Keratinocyte (primary cell): ENCODE data around the gene C1orf50. TPM values are rescaled to one million over a fixed set of nuclear protein-coding genes. Genes with fewer than 3 reads are reported as not detected.
"Not testable (repeated sequence)": the region's sequence is repeated elsewhere in the genome, so short reads cannot be mapped to it uniquely, and the experiment has no call there.

ENCODE experiments used
- DNase-seq: peaks from one replicate; pipeline ENCODE4 v3.0.0-alpha.2; 2011; ENCODE audit warnings: low read depth, missing footprints, low spot score
- FAIRE-seq: peaks from 2 replicates; lab custom pipeline; 2011; peaks lifted over from hg19 to GRCh38; lab: Jason Lieb, UNC
- H2AFZ ChIP-seq: 2 replicates; pipeline ENCODE4 v1.6.0; 2012; ENCODE audit warnings: low read length, control low read depth, inconsistent platforms; ENCODE audit not compliant: control insufficient read depth
- H3K27ac ChIP-seq: 2 replicates; pipeline ENCODE4 v1.5.1; 2011; ENCODE audit warnings: low read length; ENCODE audit not compliant: control insufficient read depth, insufficient read depth
- H3K27me3 ChIP-seq: 3 replicates; pipeline ENCODE4 v1.6.0; 2011; ENCODE audit warnings: low read length; ENCODE audit not compliant: control insufficient read depth, insufficient read depth; ENCODE audit errors: extremely low read depth
- H3K36me3 ChIP-seq, 2 experiments: 2 replicates in 1 of 2; 3 replicates in 1 of 2; pipeline ENCODE4 v1.5.1; 2011; ENCODE audit warnings: low read length in 2 of 2, mild to moderate bottlenecking in 1 of 2; ENCODE audit not compliant: control insufficient read depth in 2 of 2, insufficient read depth in 2 of 2; ENCODE audit errors: extremely low read depth in 1 of 2
- H3K4me1 ChIP-seq: 3 replicates; pipeline ENCODE4 v1.5.1; 2011; ENCODE audit warnings: low read length; ENCODE audit not compliant: control insufficient read depth, insufficient read depth; ENCODE audit errors: extremely low read depth
- H3K4me2 ChIP-seq: 3 replicates; pipeline ENCODE4 v1.6.0; 2011; ENCODE audit warnings: low read depth, low read length; ENCODE audit not compliant: control insufficient read depth, insufficient read depth; ENCODE audit errors: extremely low read depth
- H3K4me3 ChIP-seq, 3 experiments: fragments of 200-600 bp in 1 of 3; sonication (generic) in 1 of 3; 2 replicates in 2 of 3; 3 replicates in 1 of 3; pipeline ENCODE4 v1.5.1; 2011 to 2016; ENCODE audit warnings: low read length in 3 of 3, mild to moderate bottlenecking in 3 of 3, control low read depth in 2 of 3, inconsistent platforms in 1 of 3, low read depth in 1 of 3, mixed read lengths in 1 of 3, mixed run types in 1 of 3, moderate library complexity in 1 of 3; ENCODE audit not compliant: control insufficient read depth in 2 of 3, insufficient read depth in 2 of 3; ENCODE audit errors: extremely low read depth in 1 of 3
- H3K79me2 ChIP-seq: 2 replicates; pipeline ENCODE4 v1.6.0; 2012; ENCODE audit warnings: low read length; ENCODE audit not compliant: control insufficient read depth, insufficient read depth
- H3K9ac ChIP-seq: 3 replicates; pipeline ENCODE4 v1.6.0; 2011; ENCODE audit warnings: low read length; ENCODE audit not compliant: control insufficient read depth, insufficient read depth; ENCODE audit errors: extremely low read depth
- H3K9me1 ChIP-seq: 3 replicates; pipeline ENCODE4 v1.6.0; 2011; ENCODE audit warnings: low read length; ENCODE audit not compliant: control insufficient read depth, insufficient read depth; ENCODE audit errors: extremely low read depth
- H3K9me3 ChIP-seq: 2 replicates; pipeline ENCODE4 v1.5.1; 2012; ENCODE audit warnings: low read depth, low read length; ENCODE audit not compliant: control insufficient read depth
- H4K20me1 ChIP-seq: 3 replicates; pipeline ENCODE4 v1.6.0; 2011; ENCODE audit warnings: low read length; ENCODE audit not compliant: control insufficient read depth, insufficient read depth; ENCODE audit errors: extremely low read depth
- EZH2 ChIP-seq: IDR thresholded peaks from one replicate; pipeline ENCODE4 v1.6.1; 2012; ENCODE audit warnings: inconsistent platforms, mild to moderate bottlenecking, low read length, moderate library complexity
- dilution Hi-C: fragments of 300-500 bp; cut with MboI; formaldehyde crosslinking; loops from one replicate; pipeline ENCODE4 v1.7.0; 2020; ENCODE audit warnings: low sequenced_read_pairs; ENCODE audit not compliant: extremely low pct_ligation_motif_present
- polyA plus RNA-seq, 5 experiments: library from polyadenylated mRNA; depleted of rRNA in 3 of 5; stranded (reverse) in 3 of 5; stranded (forward) in 1 of 5; unstranded in 1 of 5; fragments of >200 nt; gene quantifications; 1 replicate in 1 of 5; 2 replicates in 3 of 5; 3 replicates in 1 of 5; pipeline versions ENCODE4 v1.2.1 to v1.2.3, GENCODE V29; 2011 to 2012; ENCODE audit warnings: missing spikeins in 2 of 5, low read depth in 1 of 5, low replicate concordance in 1 of 5
- TF ChIP-seq, protein P1 (sequence below), 3 experiments: IDR thresholded peaks in 1 of 3; conservative IDR thresholded peaks in 1 of 3; optimal IDR thresholded peaks in 1 of 3; 2 replicates in 2 of 3; 3 replicates in 1 of 3; pipeline versions ENCODE3 to v1.5.1; 2011; ENCODE audit warnings: low read length in 3 of 3, mild to moderate bottlenecking in 3 of 3, moderate library complexity in 2 of 3, control low read depth in 1 of 3, inconsistent platforms in 1 of 3; ENCODE audit not compliant: insufficient read depth in 2 of 3; ENCODE audit errors: extremely low read depth in 1 of 3

The C1orf50 gene
- polyA plus RNA-seq, 1 donor (not counting 4 experiments of a cell fraction or from before 2014, with no cell fraction given) = 9.6 TPM

DNA sequence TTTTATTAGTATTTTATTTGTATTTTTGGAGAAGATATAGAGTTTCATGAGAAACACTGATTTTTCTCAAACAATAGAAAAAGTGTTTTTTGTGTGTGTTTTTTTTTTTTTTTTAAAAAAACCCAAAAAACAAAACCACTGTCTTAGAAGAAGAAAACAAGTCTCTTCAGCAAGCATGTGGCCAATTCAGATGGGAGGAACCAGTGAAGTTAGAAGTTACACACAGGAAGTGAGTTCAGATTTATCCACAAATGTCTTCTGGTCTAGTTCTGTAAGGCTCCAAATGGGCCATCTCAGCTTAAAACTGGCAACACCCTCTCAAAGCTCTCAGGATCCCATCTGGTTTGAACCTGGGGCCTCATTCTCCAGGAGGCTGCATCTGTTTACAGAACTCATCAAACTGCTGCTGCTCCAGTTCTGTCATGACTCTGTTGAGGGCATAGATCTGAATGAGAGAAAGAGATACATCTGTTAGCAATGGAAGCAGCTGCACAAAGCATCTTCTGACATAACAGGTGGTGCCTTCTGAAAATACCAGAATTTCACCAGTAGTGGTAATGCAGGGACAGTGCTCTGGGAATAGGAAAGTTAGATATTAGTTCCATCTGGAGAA lies 40.1 kb downstream of the C1orf50 start:
- Histone ChIP-seq H3K79me2 (no peaks in the 10 kb centered on the region), H3K27ac (no peak overlapping the region), H3K27me3 (no peaks in the 10 kb centered on the region), H3K9me1 (no peaks in the 10 kb centered on the region), H3K4me2 (no peak overlapping the region), H4K20me1 (no peaks in the 10 kb centered on the region), H2AFZ (no peak overlapping the region), H3K4me3 (no peak overlapping the region), H3K9me3 (no peaks in the 10 kb centered on the region), H3K36me3 (no peaks in the 10 kb centered on the region), H3K4me1 (no peaks in the 10 kb centered on the region), H3K9ac (no peak overlapping the region)
- dilution Hi-C loops = no loop called here
- TF ChIP-seq EZH2 = no peak
- TF ChIP-seq, protein P1, sequence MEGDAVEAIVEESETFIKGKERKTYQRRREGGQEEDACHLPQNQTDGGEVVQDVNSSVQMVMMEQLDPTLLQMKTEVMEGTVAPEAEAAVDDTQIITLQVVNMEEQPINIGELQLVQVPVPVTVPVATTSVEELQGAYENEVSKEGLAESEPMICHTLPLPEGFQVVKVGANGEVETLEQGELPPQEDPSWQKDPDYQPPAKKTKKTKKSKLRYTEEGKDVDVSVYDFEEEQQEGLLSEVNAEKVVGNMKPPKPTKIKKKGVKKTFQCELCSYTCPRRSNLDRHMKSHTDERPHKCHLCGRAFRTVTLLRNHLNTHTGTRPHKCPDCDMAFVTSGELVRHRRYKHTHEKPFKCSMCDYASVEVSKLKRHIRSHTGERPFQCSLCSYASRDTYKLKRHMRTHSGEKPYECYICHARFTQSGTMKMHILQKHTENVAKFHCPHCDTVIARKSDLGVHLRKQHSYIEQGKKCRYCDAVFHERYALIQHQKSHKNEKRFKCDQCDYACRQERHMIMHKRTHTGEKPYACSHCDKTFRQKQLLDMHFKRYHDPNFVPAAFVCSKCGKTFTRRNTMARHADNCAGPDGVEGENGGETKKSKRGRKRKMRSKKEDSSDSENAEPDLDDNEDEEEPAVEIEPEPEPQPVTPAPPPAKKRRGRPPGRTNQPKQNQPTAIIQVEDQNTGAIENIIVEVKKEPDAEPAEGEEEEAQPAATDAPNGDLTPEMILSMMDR (optimal IDR thresholded peaks at IDR 0.05 in 1 of 3, IDR thresholded peaks at IDR 0.05 in 1 of 3, conservative IDR thresholded peaks at IDR 0.05 in 1 of 3; ENCODE audit: extremely low read depth in 1 of 3, insufficient read depth in 2 of 3, low read length in 3 of 3) = no peak
- no peak for DNase-seq
- no peak for FAIRE-seq

DNA sequence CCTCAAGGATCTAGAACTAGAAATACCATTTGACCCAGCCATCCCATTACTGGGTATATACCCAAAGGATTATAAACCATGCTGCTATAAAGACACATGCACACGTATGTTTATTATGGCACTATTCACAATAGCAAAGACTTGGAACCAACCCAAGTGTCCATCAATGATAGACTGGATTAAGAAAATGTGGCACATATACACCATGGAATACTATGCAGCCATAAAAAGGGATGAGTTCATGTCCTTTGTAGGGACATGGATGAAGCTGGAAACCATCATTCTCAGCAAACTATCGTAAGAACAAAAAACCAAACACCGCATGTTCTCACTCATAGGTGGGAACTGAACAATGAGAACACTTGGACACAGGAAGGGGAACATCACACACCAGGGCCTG lies 47.8 kb downstream of the C1orf50 start:
- H3K79me2 ChIP-seq, H3K27ac ChIP-seq, H3K4me2 ChIP-seq, FAIRE-seq, H3K9me3 ChIP-seq, DNase-seq, H3K36me3 ChIP-seq, H4K20me1 ChIP-seq, H2AFZ ChIP-seq, dilution Hi-C loops, H3K27me3 ChIP-seq, H3K9ac ChIP-seq, H3K4me3 ChIP-seq, H3K9me1 ChIP-seq: not testable (repeated sequence)
- peaks cover 13% of the 10 kb centered on the region for H3K4me1 ChIP-seq
